Vagina (tissue), 2 donors: ENCODE measurements around the gene GOLGA8S.

Source experiments
- CTCF ChIP-seq, 3 experiments: fragments of 450-650 bp in 2 of 3; fragments of 200-600 bp in 1 of 3; sonication (generic) in 1 of 3; IDR thresholded peaks; one replicate each; pipeline ENCODE4 v1.5.1; 2017 to 2019; ENCODE audit warnings: antibody characterized with exemption in 3 of 3, mild to moderate bottlenecking in 2 of 3, moderate library complexity in 2 of 3
- POLR2AphosphoS5 ChIP-seq, 2 donors: sonication (generic); formaldehyde crosslinking; IDR thresholded peaks; one replicate each; pipeline ENCODE4 v1.9.0; 2017; ENCODE audit warnings: antibody characterized with exemption in 2 of 2, mild to moderate bottlenecking in 2 of 2, low read depth in 1 of 2; ENCODE audit not compliant: insufficient read depth in 1 of 2

GRCh38 chr15:23385886-23386430 is 31.4 kb downstream of the GOLGA8S start:
- TF ChIP-seq POLR2AphosphoS5 (IDR thresholded peaks at IDR 0.05; ENCODE audit: insufficient read depth in 1 of 2, low read depth in 1 of 2) = no peak
- no peak for TF ChIP-seq CTCF (IDR thresholded peaks at IDR 0.05)
